Stimulated activated CD4-positive, alpha-beta T cell treated with anti-CD3 and anti-CD28 coated beads, TNF-alpha, amount 100 ng/mL, for 48 hours (primary cell): ENCODE measurements around the gene CCSER1.

Source experiments
- DNase-seq, 3 donors: peaks; one replicate each; pipeline ENCODE4 v3.0.0-alpha.2; 2020; ENCODE audit warnings: low read depth in 3 of 3

CCSER1 gene

DNA sequence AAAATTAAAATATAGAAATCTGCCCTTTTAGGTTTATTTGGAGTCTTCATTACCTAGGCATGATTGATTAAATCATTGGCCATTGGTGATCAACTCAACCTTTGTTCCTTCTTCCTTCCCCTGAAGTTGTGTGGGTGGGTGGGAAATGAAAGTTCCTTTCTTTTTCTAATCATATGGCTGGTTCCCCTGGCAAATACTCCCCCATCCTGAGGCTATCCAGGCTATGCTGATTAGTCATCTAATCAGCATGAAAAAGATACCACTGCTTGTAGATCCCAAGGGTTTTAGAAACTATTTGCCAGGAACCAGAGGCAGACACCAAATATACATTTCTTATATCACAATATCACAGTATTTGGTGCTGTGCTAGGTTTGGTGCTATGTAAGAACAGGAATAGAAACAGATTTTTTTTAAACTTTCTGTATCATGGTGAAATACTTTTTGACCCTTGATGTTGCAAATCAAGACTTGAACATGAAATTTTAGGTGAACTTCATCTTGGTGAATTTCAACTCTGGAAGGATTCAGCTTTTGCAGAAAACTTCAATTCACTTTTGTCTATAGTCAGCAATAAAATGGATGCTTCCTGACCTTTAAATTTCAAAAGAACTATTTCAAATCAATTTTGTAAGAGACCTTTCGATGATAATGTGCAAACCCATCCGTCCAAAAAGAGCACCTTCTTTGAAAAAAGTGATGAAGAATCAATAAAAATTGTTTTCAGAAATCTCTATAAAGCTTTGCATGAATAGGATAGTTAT is 71.1 kb downstream of the CCSER1 start:
- DNase-seq = no peak

DNA sequence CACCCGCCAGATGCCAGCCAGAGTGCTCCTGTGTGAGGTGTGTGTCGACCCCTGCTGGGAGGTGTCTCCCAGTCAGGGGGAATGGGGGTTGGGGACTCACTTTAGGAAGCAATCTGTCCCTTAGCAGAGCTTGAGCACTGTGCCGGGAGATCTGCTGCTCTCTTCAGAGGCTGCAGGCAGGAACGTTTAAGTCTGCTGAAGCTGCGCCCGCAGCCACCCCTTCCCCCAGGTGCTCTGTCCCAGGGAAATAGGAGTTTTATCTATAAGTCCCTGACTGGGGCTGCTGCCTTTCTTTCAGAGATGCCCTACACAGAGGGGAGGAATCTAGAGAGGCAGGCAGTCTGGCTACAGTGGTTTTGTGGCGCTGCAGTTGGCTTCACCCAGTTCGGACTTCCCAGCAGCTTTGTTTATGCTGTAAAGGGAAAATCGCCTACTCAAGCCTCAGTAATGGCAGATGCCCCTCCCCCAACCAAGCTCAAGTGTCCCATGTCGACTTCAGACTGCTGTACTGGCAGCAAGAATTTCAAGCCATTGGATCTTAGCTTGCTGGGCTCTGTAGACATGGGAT is 80.8 kb downstream of the CCSER1 start:
- no peak for DNase-seq

DNA sequence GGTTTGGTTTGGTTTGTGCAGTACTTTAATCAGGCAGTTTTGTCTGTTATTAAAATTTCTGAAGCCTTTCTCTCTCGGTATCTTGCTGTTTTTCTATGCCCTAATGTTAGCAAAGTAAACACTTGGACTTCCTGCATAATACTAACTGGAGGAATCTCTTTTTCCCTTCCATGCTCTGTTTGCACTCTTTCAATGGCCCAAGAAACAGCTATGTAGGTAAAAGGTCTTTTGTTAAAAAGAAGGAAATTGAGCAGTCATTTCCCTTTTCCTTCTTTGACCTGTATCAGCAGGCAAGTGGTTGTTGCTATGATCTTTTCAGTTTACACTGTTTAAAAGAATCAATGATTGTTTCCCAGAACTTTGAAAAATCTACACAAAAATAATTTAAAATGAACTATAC is 82.7 kb downstream of the CCSER1 start:
- no peak for DNase-seq

DNA sequence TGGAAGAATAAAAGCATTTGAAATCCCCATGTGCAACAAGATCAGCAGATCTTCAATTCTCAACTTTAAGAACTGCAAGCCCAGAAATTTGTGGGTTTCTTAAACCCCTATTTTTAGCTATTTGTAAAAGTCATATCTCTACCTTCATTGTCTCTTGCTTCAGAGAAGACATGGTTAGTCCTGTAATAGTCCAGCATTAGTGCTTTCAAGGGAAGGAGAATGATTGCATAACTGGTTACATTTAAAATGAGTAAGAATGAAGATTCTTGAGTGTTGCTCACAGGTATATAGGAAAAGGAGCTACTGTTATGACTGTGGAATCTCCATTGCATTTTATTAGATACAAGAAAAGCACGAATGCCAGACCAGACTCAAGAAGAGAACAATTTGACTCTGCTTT is 84.0 kb downstream of the CCSER1 start:
- DNase-seq = no peak

DNA sequence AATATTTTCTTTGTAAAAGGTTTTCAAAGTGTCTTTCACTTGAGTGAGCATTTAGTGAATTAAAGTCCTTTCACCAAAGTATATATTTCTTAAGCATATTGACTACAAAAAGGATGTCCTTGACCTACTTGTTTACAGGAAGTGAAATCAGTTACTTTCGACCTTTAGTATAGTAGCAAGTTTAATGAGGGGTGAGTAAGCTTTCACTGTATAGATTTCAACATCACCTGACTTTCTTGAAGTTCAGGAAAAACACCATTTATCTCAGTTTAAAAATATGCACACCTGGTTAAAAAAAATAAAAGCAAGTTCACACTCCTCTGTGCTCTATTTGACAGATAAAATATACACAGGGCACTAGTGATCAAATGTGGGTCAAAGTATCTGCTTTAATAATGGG is 88.1 kb downstream of the CCSER1 start:
- DNase-seq = no peak

DNA sequence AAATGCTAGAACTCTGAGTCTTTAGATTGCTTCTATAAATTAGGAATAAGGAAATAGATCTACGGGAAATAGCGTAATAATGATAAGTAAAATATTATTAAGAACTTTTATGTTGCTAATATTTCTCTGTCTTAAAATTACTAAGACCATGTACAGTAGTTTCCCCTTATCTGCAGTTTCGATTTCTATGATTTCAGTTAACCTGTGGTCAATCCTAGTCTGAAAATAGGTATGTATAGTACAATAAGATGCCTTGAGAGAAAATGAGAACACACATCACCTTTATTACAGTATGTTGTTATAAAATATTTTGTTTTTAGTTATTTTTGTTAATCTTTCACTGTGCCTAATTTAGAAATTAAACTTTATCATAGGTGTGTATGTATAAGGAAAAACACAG is 92.6 kb downstream of the CCSER1 start:
- DNase-seq = no peak

DNA sequence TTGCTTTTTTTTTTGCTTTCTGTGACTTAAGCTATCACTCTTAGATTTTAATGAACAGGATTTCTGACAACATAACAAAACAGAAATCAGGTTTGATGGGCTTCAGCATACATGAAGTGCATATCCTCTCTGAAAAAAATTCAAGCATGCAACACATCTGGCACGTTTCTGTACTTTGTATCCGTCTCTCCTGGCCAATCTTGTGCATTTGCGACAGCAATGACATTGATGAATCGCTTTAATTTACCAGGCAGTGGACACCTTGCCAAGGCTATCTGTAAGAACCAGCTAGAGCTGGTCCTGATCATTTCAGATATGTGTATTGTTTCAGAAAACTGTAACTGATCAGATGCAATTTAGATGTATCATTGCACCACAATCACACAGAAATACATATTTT is 93.3 kb downstream of the CCSER1 start:
- DNase-seq = no peak

DNA sequence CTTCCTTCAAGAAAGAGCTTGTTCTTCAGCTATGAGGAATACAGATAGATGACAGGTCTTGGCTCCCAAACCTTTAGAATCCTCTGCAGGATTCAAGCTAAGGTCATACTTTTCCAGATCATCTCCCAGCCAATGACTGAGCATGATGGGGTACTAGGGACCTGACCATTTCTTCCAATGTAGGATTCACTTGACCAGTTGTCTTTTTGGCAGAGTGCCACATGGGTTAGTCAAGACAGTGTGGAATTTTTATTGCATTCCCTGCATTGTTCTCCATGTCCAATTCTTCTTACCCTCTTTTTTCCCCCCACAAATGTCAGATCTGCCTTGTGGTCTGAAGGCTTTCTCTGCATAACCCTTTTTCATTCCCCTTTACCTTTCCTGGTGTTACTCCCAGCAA is 99.5 kb downstream of the CCSER1 start:
- no peak for DNase-seq

DNA sequence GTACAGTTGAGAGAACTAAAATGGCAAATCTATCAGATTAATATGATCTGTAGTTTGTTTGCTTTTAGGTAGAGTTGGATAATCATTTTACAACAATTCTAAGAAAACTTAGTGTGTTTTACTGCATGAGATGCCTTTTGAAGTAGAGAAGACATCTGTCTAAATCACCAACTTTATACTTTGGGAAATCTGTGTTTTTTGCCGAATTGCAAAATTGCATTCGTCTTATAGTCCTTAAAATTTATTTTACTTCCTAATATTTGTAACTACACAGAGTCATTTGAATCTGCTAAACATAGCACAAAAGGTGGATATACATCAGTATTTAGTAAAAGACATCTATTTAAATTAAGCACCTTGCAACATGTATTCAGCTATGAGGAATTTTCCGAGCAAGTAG is 100.0 kb downstream of the CCSER1 start:
- DNase-seq = no peak

DNA sequence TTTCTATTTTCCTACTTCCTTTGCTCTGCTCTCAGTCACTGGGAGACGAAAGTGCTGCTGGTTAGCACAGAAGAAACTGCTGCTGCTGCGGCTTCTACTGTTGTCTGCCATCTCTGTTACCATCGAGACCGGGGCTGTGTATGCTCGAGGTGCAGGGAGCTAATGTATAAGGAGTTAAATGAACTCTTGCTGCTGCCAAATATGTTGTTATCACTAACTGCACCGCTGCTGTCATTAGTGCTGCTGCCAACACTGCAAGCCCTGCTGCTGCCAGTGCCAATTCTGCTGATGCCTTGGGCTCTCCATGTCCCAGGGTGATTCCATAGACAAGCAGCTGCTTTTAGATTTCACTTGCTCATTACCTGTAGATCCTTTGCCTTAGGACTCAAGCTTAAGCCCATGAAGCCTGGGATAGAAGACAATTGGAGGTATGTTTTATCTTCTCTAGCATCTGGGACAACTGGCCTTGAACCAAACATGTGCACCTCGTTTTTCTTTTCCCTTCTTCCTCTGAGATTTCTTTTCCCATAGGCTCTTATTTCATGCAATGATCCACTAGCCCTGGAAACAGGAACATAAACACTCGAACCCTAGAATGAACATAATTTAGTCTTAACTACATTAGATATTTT is 107.8 kb downstream of the CCSER1 start:
- DNase-seq = no peak

DNA sequence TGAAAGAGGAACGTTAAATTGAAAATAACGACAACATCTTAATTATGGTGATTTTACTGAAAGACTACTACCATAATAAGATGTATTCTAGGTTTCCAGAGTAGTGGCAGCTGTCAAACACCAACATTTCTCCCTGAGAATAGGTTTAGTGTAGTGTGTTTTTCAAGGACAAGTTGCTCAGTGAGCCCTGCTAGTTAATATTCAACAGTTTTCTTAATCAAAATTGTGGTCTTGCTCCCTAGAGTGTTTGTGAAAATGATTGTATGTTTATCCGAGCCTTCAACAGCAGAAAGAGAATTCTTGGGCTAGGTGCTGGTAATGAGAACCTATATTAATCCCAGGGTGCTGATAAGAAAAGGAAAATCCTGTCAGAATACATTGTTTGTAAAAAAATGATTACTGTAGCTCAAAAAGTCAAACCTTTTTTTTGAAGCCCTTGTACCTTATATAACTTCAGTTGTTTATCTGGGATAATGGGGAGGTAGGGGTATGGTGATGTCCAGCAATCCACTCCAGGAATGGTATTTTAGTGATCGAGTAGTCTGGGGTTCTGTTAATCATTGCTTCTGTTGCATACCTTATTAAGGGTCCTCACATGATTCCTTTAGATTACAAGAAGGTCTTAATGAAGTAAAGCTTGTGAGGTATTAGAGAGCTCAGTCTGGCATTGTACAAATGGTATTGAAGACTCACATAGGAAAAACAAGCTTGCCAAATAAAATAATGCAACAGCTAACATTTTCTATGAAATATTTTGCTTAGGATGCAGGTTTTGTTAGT is 110.7 kb downstream of the CCSER1 start:
- DNase-seq = no peak

DNA sequence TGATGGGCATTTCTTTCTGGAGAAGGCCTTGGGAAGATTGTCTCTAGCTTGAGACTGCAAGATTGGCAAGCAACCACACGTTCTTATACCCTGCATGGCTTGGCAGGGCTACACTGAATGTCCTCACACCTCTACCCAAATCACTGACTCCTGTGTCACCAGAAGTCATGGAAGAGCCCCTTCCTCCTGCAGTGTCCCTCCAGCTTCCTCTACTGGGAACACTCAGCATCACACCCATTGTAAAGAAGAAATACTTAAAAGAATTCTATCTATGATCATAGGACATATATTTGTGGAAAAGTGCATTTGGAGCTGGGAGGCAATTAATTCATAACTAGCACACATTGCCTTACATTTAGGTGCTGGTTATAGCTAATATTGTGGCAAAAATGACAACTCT is 113.1 kb downstream of the CCSER1 start:
- no peak for DNase-seq

DNA sequence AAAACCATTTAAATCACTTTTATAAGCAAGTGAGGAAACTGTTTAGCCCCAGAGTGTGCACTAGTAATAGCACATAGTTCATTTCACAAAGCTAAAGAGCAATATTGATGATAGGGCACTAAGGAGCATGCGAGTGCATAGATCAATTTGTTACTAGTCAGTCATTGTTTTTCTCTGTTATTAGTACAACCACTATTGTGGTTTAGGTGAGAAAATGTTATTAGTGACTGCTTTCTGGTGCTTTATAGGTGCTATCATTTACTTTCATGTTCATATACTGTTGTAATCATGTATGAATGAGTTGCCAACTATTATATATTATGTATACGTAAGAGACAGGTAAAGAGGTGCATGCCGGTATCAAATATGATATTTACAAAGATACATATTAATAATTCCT is 113.8 kb downstream of the CCSER1 start:
- no peak for DNase-seq

DNA sequence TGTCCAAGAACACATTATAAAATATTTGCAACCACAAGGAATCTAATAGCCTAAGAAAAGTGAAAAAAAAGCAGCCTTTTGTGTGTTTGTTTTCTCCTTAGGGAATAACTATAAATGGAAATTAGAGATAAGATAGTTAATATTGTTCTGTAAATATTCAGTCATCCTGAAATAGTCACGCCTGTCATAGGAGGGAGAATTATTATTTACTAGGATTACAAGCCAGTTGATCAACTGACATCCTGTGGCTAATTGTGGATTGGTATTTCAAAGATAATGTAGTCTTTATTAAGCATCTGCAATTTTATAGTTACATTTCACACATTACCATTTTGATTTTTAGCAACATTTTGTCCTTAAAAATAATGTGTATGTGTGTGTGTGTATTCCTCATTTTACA is 118.6 kb downstream of the CCSER1 start:
- no peak for DNase-seq

DNA sequence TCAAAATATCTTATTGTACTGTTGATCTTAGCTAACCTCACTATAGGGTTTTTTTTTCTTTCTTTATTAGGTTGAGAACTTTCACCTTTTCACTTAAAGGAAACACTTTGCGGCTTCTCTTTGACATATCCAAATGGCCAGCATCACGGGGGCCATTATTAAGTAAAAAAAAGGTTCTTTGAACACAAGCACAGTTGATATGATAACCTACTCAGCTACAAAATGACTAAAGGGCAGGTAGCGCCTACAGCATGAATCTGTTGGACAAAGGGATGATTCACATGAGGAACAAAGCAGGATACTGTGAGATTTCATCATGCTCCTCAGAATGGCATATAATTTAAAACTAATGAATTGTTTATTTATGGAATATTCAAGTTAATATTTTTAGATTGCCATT is 119.6 kb downstream of the CCSER1 start:
- no peak for DNase-seq

DNA sequence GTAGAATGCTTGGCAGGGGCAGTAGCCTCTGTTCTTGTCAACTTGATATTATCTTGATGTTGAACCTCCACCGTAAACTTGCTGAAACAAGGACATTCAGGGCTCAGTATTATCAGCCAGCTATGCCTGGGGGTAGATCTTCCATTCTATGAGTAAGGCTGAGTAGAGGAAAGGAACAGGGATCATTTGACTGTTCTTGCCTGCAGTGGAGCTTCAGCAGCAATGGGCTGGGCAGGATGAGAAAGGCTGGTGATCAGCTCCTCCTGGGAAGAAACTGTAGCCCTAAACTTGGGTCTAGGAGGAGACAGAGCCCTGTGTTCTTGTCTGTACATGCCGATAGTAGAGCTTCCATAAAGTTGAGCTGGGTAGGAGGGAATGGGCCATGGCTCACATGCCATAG is 127.2 kb downstream of the CCSER1 start:
- no peak for DNase-seq

DNA sequence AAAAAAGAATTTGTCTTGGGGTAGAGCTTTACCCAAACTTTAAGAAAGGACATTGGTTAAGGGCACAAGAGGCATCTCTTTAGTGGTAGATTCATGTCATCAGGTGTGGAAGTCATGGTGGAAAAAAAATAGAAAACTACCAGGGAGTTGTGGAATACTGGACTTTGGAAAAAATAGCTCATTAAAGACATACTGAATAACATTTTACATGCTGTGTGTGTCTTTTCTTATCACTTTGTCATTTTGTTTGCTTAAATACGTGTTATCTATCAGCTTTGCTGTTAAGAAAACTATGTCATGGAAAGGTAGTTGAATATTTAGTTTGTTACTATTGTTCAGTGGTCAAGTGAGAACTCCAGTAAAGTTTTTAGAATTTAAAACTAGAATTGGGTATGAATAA is 147.0 kb downstream of the CCSER1 start:
- no peak for DNase-seq

DNA sequence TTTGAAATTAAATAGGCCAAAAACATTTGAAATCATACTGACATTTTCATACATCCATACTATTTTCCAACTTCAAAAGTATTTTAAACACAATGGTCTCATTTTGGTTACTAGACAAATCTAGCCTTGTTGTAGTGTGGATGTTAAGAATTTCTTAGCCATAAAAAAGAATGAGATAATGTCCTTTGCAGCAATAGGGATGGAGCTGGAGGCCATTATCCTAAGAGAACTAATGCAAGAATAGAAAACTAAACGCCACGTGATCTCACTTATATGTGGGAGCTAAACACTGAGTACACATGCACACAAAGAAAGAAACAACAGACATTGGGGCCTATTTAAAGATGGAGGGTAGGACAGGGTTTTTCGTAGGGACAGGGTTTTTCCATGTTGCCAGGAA is 153.8 kb downstream of the CCSER1 start:
- no peak for DNase-seq

DNA sequence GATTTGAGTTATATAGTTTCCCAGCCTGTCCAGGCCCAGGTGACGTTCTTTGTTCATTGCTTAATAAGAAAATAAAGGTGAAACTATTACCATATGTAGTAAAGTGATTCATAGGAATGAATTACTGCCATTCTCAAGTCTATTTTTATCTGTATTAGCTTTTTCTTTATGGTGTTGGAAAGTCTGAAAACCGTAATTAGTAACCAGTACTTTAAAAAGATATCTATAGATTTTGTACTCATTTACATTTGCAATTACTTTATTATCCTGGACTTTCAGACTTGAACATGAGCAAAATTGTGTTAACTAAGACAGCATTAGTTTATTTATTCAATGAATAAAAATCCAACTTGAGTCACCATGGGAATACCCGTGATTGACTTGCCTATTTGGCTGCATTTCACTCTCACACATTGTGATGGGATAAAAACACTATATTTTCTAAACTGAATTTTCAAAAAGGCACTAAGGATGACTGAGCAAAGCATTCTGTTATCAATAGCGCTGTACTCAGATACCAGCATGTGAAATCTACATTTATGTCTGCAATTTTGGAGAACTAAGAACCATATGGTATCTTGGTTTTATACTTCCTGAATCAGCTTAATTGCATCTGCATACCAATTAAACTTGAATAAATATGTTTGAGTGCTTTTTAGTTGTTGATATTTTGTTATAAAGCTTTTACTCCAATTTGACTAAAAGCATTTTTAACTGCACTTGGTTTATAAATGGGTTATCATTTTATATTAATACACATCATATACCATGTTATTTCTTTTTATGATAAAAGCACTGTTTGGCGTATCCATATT is 154.6 kb downstream of the CCSER1 start:
- no peak for DNase-seq

DNA sequence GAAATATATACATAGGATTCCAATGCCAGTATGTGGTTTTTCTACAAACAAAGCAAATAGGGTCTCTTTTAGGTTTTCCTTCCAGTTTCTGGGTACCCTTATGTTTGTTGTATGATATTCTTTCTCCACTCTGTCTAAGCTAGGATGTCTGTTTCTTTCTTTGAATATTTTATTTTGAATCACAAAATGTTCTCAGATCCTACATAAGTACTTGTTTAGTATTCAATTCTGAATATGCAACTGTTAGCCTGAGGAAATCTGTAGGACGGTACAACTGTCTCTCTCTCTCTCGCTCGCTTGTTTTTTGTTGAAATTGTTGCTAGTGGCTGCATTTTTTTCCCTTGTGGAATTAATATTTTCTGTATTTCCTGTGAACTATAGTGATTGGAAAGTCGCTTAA is 163.2 kb downstream of the CCSER1 start:
- DNase-seq = no peak

DNA sequence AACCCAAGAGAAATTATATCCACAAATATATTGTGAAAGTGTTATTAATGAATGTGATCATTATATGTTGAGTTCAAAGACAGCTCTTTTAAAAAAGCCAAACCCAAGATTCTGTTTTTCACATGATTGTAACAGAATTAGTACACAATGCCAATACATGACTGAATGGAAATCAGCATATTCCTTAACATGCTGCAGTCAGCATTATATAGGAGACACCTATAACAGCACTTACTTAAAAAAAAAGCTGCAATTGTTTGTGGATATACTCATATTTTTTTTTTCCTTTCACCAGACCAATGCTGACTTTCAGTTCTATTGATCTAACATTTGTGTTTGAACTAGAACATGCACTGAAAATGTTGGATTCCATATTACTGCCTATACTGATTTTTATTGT is 165.2 kb downstream of the CCSER1 start:
- DNase-seq = no peak

DNA sequence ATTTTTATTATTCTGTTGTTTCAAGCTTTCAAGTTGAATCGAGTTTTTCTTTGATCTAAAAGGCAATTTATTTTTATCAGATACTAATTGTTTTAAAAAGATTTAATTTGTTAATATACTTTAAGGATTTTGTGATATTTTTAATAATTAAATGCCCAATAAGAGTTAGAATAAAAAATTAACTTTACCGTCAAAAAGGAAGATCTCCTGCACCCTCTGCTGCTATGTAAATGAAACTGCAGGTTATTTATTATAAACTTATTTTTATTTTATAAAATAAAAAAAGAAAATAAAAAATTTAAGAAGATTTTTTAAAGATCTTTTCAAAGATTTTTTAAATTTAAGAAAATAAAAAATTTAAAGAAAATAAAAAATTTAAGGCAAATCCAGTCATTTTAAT is 166.1 kb downstream of the CCSER1 start:
- no peak for DNase-seq
